DOHH2 (cell line): ENCODE results near the gene TNRC6A.

Experiments
- H3F3A ChIP-seq: fragments of 200-600 bp; sonication (generic), shearing (Covaris generic); 2 replicates; pipeline ENCODE4 v1.6.0; 2016; ENCODE audit warnings: antibody characterized with exemption, mild to moderate bottlenecking; ENCODE audit not compliant: control insufficient read depth, insufficient read depth
- H3K27ac ChIP-seq: fragments of 200-600 bp; sonication (generic); 2 replicates; pipeline ENCODE4 v1.5.1; 2014; ENCODE audit warnings: low read depth, mild to moderate bottlenecking, low read length, moderate library complexity
- H3K27me3 ChIP-seq: fragments of 200-600 bp; sonication (generic); 2 replicates; pipeline ENCODE4 v1.6.1; 2014; ENCODE audit warnings: mild to moderate bottlenecking, low read length, mixed read lengths; ENCODE audit not compliant: control insufficient read depth
- H3K36me3 ChIP-seq: fragments of 200-600 bp; sonication (generic); 2 replicates; pipeline ENCODE4 v1.6.1; 2014; ENCODE audit warnings: mild to moderate bottlenecking, low read length, moderate library complexity, mixed read lengths; ENCODE audit not compliant: control insufficient read depth
- H3K4me1 ChIP-seq: fragments of 200-600 bp; sonication (generic); 2 replicates; pipeline ENCODE4 v1.6.1; 2014; ENCODE audit warnings: mild to moderate bottlenecking, low read length, mixed read lengths; ENCODE audit not compliant: control insufficient read depth
- H3K4me2 ChIP-seq: fragments of 200-600 bp; sonication (generic); 2 replicates; pipeline ENCODE4 v1.6.0; 2014; ENCODE audit warnings: mild to moderate bottlenecking, low read length, moderate library complexity
- H3K4me3 ChIP-seq: fragments of 200-600 bp; sonication (generic); 2 replicates; pipeline ENCODE4 v1.5.1; 2014; ENCODE audit warnings: mild to moderate bottlenecking, low read length, mixed read lengths
- H3K79me2 ChIP-seq: fragments of 200-600 bp; sonication (generic); 2 replicates; pipeline ENCODE4 v1.6.1; 2014; ENCODE audit warnings: mild to moderate bottlenecking, low read length, mixed read lengths; ENCODE audit not compliant: control insufficient read depth
- H3K9me2 ChIP-seq: fragments of 200-600 bp; sonication (generic); replicated peaks from 2 replicates; pipeline ENCODE4 v1.6.1; 2014; ENCODE audit warnings: mild to moderate bottlenecking, low read length, mixed read lengths; ENCODE audit not compliant: control insufficient read depth
- H3K9me3 ChIP-seq: fragments of 200-600 bp; sonication (generic); 2 replicates; pipeline ENCODE4 v1.6.1; 2014; ENCODE audit warnings: antibody characterized with exemption, low read length, mixed read lengths; ENCODE audit not compliant: control insufficient read depth, insufficient read depth
- H4K20me1 ChIP-seq: fragments of 200-600 bp; sonication (generic); 2 replicates; pipeline ENCODE4 v1.6.0; 2014; ENCODE audit warnings: low read depth, mild to moderate bottlenecking, antibody characterized with exemption, low read length, moderate library complexity; ENCODE audit not compliant: control insufficient read depth, insufficient read depth
- EZH2phosphoT487 ChIP-seq: fragments of 200-600 bp; sonication (generic); IDR thresholded peaks from 2 replicates; pipeline ENCODE4 v1.6.1; 2017; ENCODE audit warnings: borderline replicate concordance, mild to moderate bottlenecking, antibody characterized with exemption, low read length, moderate library complexity, mixed read lengths
- TF ChIP-seq, protein P1 (sequence below): fragments of 200-600 bp; sonication (generic); IDR thresholded peaks from one replicate; pipeline ENCODE4 v1.5.1; 2014; ENCODE audit warnings: antibody characterized with exemption, mild to moderate bottlenecking, low read depth, low read length; ENCODE audit not compliant: poor library complexity, severe bottlenecking

The TNRC6A gene

DNA sequence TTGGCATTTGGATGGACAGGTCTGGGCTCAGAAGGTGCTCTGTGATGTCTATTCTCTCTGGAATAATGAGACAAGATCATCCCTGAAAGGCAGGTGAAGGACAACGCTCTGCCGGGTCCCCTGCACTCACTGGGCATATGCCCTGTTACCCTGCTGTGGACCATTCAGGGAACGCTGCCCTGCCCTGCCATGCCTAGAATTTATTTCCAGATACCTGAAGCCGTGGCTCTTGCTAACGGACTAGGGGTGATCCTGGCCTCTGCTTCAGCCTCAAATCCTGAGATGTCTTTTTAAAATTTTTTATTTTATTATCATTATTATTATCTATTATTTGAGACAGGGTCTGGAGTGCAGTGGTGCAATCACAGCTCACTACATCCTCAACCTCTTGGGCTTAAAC, 120.2 kb downstream of the TNRC6A start:
- Histone ChIP-seq H3K4me2 (no peak overlapping the region), H3K27me3 (no peaks in the 10 kb centered on the region), H3K79me2 (no peaks in the 10 kb centered on the region), H3K4me3 (no peak overlapping the region), H3K27ac (no peak overlapping the region), H3K36me3 (no peaks in the 10 kb centered on the region), H4K20me1 (no peaks in the 10 kb centered on the region), H3K9me3 (no peaks in the 10 kb centered on the region), H3F3A (no peaks in the 10 kb centered on the region), H3K9me2 (no peaks in the 10 kb centered on the region), H3K4me1 (no peaks in the 10 kb centered on the region)
- TF ChIP-seq, protein P1, sequence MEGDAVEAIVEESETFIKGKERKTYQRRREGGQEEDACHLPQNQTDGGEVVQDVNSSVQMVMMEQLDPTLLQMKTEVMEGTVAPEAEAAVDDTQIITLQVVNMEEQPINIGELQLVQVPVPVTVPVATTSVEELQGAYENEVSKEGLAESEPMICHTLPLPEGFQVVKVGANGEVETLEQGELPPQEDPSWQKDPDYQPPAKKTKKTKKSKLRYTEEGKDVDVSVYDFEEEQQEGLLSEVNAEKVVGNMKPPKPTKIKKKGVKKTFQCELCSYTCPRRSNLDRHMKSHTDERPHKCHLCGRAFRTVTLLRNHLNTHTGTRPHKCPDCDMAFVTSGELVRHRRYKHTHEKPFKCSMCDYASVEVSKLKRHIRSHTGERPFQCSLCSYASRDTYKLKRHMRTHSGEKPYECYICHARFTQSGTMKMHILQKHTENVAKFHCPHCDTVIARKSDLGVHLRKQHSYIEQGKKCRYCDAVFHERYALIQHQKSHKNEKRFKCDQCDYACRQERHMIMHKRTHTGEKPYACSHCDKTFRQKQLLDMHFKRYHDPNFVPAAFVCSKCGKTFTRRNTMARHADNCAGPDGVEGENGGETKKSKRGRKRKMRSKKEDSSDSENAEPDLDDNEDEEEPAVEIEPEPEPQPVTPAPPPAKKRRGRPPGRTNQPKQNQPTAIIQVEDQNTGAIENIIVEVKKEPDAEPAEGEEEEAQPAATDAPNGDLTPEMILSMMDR, result no peak
- TF ChIP-seq EZH2phosphoT487, result no peak

DNA sequence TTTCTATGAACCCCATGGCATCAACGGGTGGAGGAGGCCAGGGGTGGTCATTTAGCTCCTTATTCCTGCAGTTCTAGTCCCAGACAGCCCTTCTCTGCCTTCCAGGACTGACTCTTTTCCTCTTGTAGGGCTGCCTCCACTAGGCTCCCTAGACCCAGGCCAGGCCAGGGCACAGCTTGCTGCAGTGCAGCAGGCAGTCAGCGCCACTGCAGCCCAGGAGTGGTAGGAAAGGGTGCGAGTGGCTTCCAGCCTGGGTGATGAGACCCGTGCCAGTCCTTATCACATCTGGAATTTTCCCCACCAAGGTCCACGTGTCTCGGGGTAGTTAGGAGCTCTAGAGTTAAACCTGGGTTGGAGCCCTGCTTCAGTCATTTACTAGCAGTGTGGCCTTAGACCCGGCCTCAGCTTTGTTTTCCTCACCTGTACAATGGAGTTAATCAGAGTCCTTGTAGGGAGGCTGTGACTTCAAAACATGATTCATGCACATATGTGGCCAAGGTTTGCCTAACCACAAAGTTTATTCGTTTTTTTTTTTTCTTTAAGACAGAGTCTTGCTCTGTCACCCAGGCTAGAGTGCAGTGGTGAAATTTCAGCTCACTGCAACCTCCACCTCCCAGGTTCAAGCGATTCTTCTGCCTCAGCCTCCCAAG, 121.0 kb downstream of the TNRC6A start:
- Histone ChIP-seq H3K4me3 (no peak overlapping the region), H3F3A (no peaks in the 10 kb centered on the region), H3K9me3 (no peaks in the 10 kb centered on the region), H3K27me3 (no peaks in the 10 kb centered on the region), H4K20me1 (no peaks in the 10 kb centered on the region), H3K36me3 (no peaks in the 10 kb centered on the region), H3K4me2 (no peak overlapping the region), H3K79me2 (no peaks in the 10 kb centered on the region), H3K4me1 (no peaks in the 10 kb centered on the region), H3K27ac (no peak overlapping the region), H3K9me2 (no peaks in the 10 kb centered on the region)
- TF ChIP-seq, protein P1, result no peak
- no peak for TF ChIP-seq EZH2phosphoT487

DNA sequence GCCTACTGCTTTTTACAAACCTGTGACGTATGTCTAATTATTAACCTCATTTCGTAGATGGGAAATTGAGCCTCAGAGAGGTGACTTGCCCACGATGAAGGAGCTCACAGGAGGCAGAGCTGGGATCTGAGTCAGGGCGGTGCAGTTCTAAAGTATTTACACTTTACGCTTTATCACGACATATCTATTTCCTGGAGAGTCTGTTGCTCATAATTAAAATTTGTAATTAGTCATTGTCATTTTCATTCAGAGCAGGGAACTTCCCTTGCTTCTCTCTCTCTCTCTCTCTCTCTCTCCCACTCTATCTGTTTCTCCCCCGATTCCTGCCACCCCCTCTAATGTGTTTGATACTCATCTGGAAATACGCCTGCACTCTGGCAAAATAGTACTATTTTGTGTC, 122.2 kb downstream of the TNRC6A start:
- Histone ChIP-seq H3K27me3 (no peaks in the 10 kb centered on the region), H3K4me3 (no peak overlapping the region), H3K4me2 (no peak overlapping the region), H3K9me2 (no peaks in the 10 kb centered on the region), H3K4me1 (no peaks in the 10 kb centered on the region), H3K9me3 (no peaks in the 10 kb centered on the region), H3K36me3 (no peaks in the 10 kb centered on the region), H3K79me2 (no peaks in the 10 kb centered on the region), H3F3A (no peaks in the 10 kb centered on the region), H4K20me1 (no peaks in the 10 kb centered on the region), H3K27ac (no peak overlapping the region)
- no peak for TF ChIP-seq EZH2phosphoT487
- TF ChIP-seq, protein P1, result no peak
